ENCODE measurements around the gene KLHL30. TPM values are rescaled to one million over a fixed set of nuclear protein-coding genes. Genes with fewer than 3 reads are reported as not detected.

KLHL30 gene
- polyA plus RNA-seq, 1 donor (not counting 4 experiments of a cell fraction or from before 2014, with no cell fraction given): not detected

- dilution Hi-C loops (cut with MboI; ENCODE audit: extremely low pct_ligation_motif_present, low sequenced_read_pairs): no loop called here
- Histone ChIP-seq H3K9me1 (ENCODE audit: control insufficient read depth, extremely low read depth, insufficient read depth, low read length) (no peaks in the 10 kb centered on the region), H3K9me3 (ENCODE audit: control insufficient read depth, low read depth, low read length) (no peaks in the 10 kb centered on the region), H3K36me3 (ENCODE audit: control insufficient read depth in 2 of 2, extremely low read depth in 1 of 2, insufficient read depth in 2 of 2, low read length in 2 of 2) (no peaks in the 10 kb centered on the region), H3K4me2 (ENCODE audit: control insufficient read depth, extremely low read depth, insufficient read depth, low read depth, low read length) (no peak overlapping the region), H3K9ac (ENCODE audit: control insufficient read depth, extremely low read depth, insufficient read depth, low read length) (no peak overlapping the region), H3K27ac (ENCODE audit: control insufficient read depth, insufficient read depth, low read length) (no peak overlapping the region), H4K20me1 (ENCODE audit: control insufficient read depth, extremely low read depth, insufficient read depth, low read length) (no peaks in the 10 kb centered on the region), H3K4me3 (ENCODE audit: control insufficient read depth in 2 of 3, extremely low read depth in 1 of 3, insufficient read depth in 2 of 3, low read depth in 1 of 3, low read length in 3 of 3) (no peak overlapping the region), H3K79me2 (ENCODE audit: control insufficient read depth, insufficient read depth, low read length) (no peaks in the 10 kb centered on the region), H3K27me3 (ENCODE audit: control insufficient read depth, extremely low read depth, insufficient read depth, low read length) (peaks cover 5% of the 10 kb centered on the region), H3K4me1 (ENCODE audit: control insufficient read depth, extremely low read depth, insufficient read depth, low read length) (no peaks in the 10 kb centered on the region), H2AFZ (ENCODE audit: control insufficient read depth, low read length) (no peak overlapping the region)
- no peak for TF ChIP-seq CTCF (optimal IDR thresholded peaks at IDR 0.05 in 1 of 3, IDR thresholded peaks at IDR 0.05 in 1 of 3, conservative IDR thresholded peaks at IDR 0.05 in 1 of 3; ENCODE audit: extremely low read depth in 1 of 3, insufficient read depth in 2 of 3, low read length in 3 of 3)
- TF ChIP-seq EZH2 (IDR thresholded peaks at IDR 0.05; ENCODE audit: low read length): no peak
- DNase-seq (ENCODE audit: low read depth, low spot score) (no peak), FAIRE-seq (no peak)
These were observed 24.9 kb upstream of the KLHL30 start for GRCh38 chr2:238113611-238114010.

GRCh38 chr2:238114331-238114841 lies 24.1 kb upstream of the KLHL30 start:
- no peak overlapping the region for H2AFZ ChIP-seq (ENCODE audit: control insufficient read depth, low read length)
- no peak overlapping the region for H3K27ac ChIP-seq (ENCODE audit: control insufficient read depth, insufficient read depth, low read length)
- FAIRE-seq (no peak), DNase-seq (ENCODE audit: low read depth, low spot score) (no peak)
- H3K9me1 ChIP-seq (ENCODE audit: control insufficient read depth, extremely low read depth, insufficient read depth, low read length): no peaks in the 10 kb centered on the region
- H4K20me1 ChIP-seq (ENCODE audit: control insufficient read depth, extremely low read depth, insufficient read depth, low read length): no peaks in the 10 kb centered on the region
- no peak overlapping the region for H3K4me3 ChIP-seq (ENCODE audit: control insufficient read depth in 2 of 3, extremely low read depth in 1 of 3, insufficient read depth in 2 of 3, low read depth in 1 of 3, low read length in 3 of 3)
- H3K79me2 ChIP-seq (ENCODE audit: control insufficient read depth, insufficient read depth, low read length): no peaks in the 10 kb centered on the region
- TF ChIP-seq EZH2 (IDR thresholded peaks at IDR 0.05; ENCODE audit: low read length) (no peak), CTCF (optimal IDR thresholded peaks at IDR 0.05 in 1 of 3, IDR thresholded peaks at IDR 0.05 in 1 of 3, conservative IDR thresholded peaks at IDR 0.05 in 1 of 3; ENCODE audit: extremely low read depth in 1 of 3, insufficient read depth in 2 of 3, low read length in 3 of 3) (no peak)
- H3K36me3 ChIP-seq (ENCODE audit: control insufficient read depth in 2 of 2, extremely low read depth in 1 of 2, insufficient read depth in 2 of 2, low read length in 2 of 2): no peaks in the 10 kb centered on the region
- H3K4me2 ChIP-seq (ENCODE audit: control insufficient read depth, extremely low read depth, insufficient read depth, low read depth, low read length): no peak overlapping the region
- H3K27me3 ChIP-seq (ENCODE audit: control insufficient read depth, extremely low read depth, insufficient read depth, low read length): peaks cover 5% of the 10 kb centered on the region
- H3K4me1 ChIP-seq (ENCODE audit: control insufficient read depth, extremely low read depth, insufficient read depth, low read length): no peaks in the 10 kb centered on the region
- H3K9ac ChIP-seq (ENCODE audit: control insufficient read depth, extremely low read depth, insufficient read depth, low read length): no peak overlapping the region
- dilution Hi-C loops (cut with MboI; ENCODE audit: extremely low pct_ligation_motif_present, low sequenced_read_pairs): no loop called here
- no peaks in the 10 kb centered on the region for H3K9me3 ChIP-seq (ENCODE audit: control insufficient read depth, low read depth, low read length)
